Tibial nerve (tissue), 3 donors: ENCODE data around the gene CNKSR2.

ENCODE experiments used
- CTCF ChIP-seq, 5 experiments: fragments of 200-600 bp in 3 of 5; fragments of 450-650 bp in 2 of 5; sonication (generic) in 3 of 5; IDR thresholded peaks; one replicate each; pipeline ENCODE4 v1.5.1; 2016 to 2019; ENCODE audit warnings: antibody characterized with exemption in 5 of 5, mild to moderate bottlenecking in 3 of 5, moderate library complexity in 2 of 5
- POLR2A ChIP-seq, 2 donors: fragments of 450-650 bp; IDR thresholded peaks; one replicate each; pipeline ENCODE4 v1.6.1; 2017; ENCODE audit warnings: antibody characterized with exemption in 2 of 2, mild to moderate bottlenecking in 2 of 2, moderate library complexity in 2 of 2

GRCh38 chrX:21656587-21657317 is 282.5 kb downstream of the CNKSR2 start:
- TF ChIP-seq CTCF (IDR thresholded peaks at IDR 0.05), result no peak
- no peak for TF ChIP-seq POLR2A (IDR thresholded peaks at IDR 0.05)
